SW480 (cell line): Measurements from ENCODE around the gene CASZ1.

Source experiments
- DNase-seq: peaks from one replicate; pipeline ENCODE4 v3.0.0-alpha.2; 2016; ENCODE audit warnings: low spot score

Gene CASZ1

DNA sequence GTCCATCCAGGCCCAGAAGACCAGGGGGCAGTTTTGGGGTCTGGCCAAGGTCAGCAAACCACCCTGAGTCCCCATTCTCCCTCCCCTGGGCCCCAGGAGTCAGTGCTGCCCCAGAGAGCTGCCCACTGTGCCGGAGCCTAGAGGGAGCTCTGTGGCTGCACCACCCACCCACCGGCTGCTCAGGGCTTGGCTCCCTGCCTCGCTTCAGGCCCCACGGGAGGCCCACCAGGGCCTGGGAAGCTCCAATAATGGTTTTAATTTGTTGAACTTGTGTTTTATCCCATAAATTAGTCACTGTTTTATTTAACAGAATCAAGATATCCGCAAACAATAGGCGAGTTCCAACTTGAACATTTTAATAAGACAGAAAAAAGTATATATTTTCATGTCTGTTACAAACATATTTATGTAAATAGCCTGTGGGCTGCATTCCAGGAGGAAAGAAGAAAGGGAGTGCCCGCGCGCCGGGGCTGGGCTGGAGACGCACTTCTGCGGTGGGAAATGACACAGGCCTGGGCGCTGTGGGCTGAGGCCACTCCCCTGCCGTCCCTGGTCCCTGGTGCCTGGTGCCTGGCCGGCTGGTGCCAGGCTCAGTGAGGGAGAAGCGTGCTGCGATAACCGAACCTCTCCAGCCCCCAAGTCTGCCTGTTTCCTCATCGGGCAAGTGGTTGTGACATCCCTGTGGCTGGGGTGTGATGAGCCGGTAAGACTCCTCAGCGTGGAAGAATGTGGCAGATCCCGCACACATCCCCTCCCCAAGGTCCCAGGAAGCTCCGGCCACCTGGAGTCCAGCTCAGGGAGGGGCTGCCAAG, 161.2 kb downstream of the CASZ1 start:
- peak; percentile 46 for DNase-seq

DNA sequence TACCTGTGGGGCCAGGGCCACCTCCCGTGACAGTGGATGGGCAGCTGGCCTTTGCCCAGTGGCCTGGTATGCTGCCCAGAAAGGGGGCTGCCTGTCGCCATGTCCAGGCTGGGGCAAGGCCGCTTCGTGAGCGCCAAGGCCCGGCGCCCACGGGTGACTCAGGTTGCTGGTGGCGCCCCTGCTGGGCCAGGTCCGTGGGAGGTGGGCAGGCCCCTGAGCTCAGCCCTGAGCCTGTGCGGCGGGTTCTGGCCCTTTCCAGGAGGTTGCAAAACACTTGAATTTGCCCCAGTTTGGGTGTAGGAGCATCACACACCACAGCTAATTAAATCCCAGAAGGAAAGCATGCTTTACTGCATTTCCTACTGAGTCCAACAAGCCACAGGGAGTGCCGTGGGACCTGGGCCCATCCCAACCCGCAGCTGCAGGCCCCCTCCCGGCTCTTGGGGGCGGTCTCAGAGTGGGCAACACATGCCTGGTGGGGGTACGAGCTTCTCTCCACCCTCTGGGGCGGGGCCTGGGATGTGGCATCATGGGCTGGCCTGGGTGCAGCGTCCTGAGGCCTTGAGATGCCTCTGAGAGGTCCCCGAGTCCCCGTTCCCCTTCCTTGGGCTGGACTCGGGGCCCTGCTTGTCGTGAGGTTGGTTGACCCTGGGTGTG, 161.9 kb downstream of the CASZ1 start:
- DNase-seq = no peak

DNA sequence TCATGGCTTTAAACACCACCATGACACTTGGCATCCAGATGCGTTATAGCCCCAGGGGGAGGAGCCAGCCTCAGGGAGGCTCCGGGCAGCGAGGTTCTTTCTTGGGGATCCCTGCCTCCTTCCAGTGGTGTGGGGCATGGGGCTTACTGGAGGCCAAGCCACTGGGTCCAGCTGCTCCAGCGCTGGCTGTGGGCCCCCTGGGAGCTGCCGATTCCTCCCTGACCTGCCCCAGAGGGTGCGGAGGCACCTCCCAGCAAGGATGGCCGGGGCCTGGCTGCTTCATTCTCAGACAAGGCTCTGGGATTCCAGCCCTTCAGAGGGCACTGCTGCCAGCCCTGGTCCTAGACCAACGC, 162.4 kb downstream of the CASZ1 start:
- no peak for DNase-seq

DNA sequence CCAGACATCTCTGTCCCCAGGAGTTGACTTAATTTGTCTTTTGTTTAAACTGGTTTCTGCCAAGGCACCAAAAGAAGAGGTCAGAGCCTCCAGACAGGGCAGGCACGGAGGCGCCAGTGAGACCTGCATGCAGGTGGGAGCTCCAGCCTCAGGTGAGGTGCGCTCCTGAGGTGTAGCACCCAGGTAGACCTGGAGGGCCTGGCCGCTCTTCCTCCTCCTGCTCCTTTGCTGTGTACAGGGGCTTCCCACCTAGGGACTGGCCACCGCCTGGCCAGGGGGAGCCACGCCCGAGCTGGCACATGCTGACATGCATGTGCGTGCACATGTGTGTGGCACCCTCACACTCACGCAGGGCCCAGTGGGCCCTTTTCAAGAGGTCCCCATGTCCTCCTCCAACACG, 163.0 kb downstream of the CASZ1 start:
- DNase-seq = no peak

DNA sequence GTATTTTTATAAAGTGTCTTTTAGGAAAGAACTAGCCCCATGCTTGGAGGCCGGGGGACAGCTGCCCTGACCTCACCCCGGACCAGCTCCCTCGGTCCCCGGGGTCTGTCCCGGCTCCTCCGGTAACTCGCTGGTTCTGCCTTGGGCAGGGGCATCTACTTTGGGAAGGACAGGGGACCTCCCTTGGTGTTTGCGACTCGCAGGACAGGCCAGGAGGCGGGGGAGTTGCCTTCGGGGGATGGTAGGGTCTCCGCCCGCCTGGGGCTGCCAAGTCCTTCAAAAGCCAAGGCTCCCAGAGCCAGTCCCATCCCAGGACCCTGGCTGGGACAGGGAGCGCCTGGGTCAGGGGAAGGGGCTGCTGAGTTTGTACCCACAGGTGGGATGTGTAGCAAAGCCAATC, 163.8 kb downstream of the CASZ1 start:
- DNase-seq = no peak

DNA sequence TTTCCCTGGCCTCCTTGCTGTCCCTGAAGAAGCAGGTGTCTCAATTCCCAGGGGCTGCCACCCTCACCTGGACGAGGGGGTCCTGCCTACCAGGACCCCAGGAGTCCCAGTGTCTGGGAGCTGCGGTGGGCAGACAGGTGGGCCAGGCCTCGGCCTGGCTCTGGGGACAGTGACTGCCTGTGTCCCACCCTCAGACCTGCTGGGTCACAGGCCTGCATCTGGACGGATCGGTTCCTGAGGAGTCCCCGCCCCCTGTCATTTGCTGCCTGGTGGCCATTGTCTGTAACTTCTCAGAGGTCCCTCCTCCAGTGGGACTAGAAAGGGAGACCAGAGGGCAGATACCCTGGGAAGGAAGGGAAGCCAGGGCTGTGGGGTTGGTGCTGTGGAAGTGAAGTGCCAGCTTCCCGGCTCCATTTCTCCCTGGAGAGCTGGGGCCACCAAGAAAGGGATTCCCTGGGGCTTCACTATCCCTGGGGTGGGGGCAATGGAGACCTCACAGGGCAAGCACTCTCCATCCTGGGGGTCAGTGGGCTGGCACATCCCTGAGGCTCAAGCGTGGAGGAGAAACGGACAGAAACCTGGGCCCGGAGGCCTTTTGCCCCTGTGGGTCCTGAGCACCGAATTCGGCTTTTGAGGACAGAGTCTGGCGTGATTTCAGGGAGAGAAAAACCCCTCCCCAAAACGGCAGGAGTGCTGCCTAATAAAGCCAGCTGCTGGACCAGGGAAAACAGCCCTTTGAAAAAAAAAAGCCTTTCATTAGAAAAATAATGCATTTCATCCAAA, 164.4 kb downstream of the CASZ1 start:
- no peak for DNase-seq

DNA sequence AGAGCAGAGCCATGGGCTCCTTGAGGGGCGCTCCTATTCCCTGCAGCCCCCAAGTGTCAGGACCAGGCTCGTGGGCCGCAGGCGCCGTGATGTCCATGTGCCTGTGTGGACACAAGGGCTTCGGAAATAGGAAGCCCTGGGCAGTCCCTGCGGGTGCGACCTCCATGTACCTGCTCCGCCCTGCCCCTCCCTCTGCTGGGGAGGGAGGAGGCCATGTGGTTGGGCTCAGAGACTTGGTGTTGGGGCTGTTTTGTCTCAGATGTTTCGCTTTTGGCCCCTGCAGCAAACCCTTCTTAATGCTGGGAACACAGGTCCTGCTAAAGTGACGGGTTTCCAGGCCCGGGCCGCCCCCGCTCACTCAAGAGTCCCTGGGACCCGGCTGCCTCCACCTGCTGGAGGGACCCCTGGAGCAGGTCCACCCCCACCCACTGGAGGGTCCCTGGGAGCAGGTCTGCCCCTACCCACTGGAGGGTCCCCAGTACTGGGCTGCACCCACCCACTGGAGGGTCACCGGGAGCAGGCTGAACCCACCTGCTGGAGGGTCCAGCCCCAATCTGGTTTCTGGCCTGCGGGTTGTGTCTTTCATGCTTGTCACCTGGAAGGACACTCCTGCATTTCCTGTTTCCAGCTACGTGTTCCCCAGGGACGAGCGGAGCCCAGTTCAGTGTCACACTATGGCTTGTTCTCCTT, 165.2 kb downstream of the CASZ1 start:
- DNase-seq = no peak

DNA sequence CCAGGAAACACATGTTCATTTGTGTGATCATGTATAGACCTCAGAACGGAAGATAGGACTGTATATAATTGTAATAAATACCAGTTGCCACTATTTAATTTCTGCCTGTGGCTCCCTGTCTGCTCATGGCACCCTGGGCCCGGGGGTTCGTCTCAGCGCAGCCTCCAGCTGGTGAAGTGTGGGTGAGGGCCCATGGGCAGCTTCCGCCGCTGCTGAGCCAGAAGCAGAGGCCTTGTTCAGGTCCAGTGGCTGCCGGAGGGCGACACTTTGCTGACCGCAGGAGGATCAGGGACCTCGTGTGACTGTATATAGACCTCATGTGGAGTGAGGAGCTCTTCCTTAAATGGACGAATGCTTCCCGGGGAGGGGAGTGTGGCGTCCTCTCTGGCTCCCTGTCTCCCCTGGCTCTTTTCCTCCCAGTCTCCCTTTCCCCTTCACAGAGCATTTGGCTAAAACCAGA, 165.8 kb downstream of the CASZ1 start:
- no peak for DNase-seq

DNA sequence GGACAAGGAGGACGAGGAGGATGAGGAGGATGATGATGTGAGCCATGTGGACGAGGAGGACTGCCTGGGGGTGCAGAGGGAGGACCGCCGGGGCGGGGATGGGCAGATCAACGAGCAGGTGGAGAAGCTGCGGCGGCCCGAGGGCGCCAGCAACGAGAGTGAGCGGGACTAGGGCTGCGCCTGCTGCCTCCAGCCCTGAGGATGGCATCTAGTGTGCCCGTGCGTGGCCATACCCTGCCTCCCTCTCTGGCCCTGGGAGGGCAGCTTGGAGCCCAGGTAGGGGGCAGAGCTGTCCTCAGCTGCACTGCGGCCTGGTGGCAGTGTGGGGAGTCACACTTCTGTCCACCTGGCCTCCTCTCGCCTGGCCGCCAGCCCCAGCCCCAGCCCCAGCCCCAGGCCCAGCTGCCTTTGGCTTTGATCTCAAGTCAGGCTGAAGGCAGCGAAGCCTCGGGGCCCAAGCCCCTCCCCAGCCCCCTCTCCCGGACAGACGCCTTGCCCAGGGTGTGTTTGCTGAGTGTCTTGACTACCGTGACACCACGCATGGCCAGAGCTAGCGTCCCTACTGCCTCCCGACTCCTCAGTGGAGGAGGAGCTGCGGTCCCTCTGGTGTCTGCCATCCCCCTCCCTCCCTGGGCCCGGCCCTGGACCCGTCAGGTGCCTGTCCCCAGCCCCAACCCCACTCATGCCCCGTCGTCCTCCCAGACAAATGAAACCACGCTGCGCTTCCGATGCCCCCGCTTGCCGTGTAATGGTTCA, 166.5 kb downstream of the CASZ1 start:
- no peak for DNase-seq

DNA sequence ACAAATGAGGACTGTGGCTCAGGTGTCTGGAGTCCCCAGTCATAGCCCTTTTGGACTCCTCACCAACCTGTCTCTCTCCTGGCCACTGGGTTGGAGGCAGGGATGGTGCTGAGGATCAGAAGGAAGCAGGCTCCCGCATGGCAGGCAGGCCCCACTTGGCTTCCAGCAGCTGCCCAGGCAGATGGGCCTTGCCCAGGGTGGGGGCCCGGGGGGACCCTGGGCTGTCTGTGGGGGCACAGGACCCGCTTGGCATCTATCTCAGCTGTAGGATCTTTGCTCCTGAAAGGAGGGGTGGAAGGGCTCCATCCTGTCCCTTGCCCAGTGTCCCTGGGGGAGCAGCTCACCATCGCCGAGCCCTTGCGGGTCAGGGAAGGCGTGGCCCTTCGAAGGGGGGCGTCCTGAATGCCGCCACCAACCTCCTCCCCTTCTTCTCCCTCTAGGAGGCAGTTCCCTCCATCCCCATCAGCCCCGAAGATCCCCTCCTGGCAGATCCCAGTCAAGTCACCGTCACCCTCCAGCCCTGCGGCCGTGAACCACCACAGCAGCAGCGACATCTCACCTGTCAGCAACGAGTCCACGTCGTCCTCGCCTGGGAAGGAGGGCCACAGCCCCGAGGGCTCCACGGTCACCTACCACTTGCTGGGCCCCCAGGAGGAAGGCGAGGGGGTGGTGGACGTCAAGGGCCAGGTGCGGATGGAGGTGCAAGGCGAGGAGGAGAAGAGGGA, 167.2 kb downstream of the CASZ1 start:
- no peak for DNase-seq

DNA sequence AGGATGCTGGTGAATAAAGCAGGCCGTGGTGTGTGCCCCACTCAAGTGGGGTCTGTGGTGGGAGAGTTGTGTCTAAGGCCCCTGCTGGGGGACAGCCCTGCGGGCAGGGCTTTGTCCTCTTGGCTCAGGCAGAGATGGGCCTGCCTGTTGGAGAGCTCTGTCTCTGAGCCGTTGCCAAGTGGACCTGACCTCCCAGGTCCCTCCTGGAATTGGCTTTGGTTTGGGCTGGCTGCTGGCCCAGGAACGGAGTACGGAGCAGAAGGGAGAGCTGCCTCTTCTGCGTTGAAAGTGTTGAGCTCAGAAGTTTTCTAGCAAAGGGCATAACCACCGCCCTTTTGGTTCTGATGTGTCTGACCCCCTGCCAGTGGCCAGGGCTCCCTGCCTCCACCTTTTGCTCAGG, 167.8 kb downstream of the CASZ1 start:
- DNase-seq = no peak

DNA sequence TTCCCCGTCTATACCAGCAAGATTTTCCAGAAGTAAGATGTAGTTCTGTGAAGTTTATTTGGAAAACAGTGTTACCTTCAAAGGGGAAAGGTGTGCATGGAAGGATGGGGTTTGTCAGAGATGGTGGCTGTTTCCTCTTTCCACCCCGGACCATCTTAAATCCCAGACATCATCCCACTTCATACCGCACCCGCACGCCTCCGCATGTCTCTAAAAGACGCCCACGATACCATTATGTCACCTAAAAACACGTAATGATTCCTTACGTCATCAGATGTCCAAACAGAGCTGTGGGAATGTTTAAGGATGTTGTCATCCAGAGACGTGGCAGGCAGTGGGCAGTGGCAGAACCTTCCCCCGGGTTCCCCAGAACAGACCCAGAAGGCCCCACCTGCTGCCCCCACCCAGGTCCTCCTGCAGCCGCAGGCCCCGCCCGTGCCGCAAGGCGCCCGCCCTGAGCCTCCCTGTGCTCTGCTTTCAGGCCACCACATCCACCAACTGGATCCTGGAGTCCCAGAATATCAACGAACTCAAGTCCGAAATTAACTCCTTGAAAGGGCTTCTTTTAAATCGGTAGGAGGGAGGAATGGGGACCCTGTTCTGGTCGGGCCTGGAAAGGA, 169.5 kb downstream of the CASZ1 start:
- no peak for DNase-seq

DNA sequence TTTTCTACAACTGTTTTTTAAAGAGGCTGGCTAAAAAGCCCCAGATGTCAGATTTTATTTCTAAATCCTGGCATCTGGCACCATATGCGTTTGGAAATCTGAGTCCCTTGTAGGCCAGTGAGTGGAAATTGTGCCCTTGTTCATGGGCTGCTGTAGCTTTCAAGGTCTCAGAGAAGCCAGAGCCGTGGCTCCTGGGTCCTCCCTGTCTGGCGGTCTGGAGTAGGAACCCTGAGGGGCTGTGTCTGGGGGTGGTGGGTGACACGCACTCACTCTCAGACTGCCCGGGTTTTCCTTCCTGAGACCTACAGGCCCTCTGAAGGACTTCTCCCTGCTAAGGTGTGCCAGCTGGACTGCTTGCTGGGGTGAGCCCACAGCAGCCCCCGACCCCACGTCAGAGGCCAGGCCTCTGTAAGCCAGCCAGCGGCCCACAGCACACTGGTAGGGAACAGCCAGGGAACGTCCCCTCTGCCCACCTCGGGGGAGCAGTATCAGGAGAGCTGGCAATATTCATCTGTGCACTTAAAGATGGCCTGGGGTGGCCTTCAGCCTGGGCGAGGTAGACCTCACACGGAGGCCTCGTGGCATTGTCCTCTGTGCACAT, 170.2 kb downstream of the CASZ1 start:
- no peak for DNase-seq

DNA sequence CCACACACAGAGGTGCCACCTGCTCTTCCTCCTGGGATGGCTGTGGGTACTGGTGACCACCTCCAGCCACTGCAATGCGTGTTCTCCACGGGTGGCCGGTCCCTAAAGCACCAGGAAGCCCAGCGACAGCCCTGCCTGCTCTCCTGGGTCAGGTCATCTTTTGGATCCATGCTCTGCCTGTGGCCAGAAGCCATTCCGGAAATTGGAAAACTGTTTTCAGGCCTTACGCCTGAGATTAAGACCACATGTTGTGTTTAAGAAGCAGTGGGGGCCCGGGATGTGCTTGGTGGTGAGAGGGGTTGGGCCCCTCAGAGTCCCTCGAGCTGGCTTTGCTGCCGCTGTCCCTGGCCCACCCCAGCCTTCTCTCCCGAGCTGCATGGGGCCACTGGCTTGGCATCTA, 170.9 kb downstream of the CASZ1 start:
- DNase-seq = no peak

DNA sequence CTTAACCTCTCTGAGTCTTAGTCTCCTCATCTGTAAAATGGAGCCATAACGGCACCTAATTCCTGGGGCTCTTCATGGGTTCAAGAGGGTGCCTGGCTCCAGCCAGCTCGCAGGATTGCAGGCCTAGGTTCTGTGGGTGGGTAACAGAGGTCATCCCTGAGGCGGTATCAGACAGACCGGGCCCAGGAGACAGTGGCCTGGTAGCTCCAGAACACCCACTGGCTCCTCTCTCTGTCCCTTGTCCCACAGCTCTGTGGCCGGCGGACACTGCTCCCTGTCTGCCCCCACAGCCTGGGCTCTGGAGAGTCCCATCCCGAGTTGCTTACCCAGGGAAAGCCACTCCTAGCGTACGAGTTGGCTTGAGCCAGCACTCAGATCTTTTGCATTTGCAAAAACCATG, 171.4 kb downstream of the CASZ1 start:
- no peak for DNase-seq

DNA sequence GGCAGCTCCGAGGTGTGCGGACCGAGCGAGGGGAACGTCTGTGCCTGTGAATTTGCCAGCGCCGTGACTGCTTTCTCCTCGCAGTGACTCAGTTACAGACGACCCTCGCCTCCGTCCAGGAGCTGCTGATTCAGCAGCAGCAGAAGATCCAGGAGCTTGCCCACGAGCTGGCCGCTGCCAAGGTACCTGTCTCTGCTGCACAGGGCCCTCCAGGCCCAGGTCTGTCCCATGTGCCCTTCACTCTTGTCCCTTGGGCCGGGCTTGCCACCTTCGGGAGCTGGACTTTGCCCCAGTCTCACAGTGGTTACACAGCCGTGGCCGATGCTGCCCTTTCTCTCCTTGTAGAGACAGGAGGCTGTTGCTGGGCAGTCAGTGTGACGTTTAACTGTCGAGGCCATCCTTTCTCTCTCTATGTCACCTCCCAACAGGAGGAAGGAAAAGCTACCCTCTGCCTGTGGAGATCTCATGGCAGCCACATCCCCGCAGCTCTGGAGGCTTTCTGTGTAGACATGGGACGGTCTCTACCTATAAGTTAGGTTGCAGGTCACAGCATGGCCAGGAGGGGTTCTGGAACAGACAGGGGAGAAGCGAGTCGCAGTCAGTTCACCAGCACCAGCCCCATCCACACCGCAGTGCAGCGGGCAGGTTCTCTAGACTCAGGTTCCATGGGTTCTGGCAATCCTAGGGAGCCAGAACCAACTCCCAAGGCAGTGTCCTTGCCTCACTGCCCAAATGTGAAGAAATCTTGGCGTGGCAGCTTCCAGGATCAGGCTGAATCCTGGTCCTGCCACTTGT, 172.0 kb downstream of the CASZ1 start:
- no peak for DNase-seq

DNA sequence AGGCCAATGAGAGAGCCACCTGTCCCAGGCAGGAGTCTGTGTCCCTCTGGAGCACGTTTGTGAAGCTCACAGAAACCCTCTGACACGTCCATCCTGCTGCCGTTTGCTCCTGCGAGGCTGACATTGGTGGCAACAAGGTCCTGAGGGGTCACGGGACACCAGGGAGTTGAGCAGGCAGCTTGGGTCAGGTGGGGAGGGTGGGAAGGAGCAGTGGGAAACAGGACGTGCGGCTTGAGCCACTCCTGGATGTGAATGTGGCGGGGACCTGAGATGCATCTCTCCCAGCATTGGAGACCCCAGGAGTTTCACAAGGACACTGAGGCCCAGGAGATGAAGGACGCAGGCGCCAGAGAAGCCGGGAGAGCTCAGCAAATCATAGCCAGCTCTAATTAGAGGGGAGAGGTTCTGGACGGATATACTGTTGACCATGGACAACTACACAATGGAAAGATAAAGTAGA, 172.7 kb downstream of the CASZ1 start:
- no peak for DNase-seq

DNA sequence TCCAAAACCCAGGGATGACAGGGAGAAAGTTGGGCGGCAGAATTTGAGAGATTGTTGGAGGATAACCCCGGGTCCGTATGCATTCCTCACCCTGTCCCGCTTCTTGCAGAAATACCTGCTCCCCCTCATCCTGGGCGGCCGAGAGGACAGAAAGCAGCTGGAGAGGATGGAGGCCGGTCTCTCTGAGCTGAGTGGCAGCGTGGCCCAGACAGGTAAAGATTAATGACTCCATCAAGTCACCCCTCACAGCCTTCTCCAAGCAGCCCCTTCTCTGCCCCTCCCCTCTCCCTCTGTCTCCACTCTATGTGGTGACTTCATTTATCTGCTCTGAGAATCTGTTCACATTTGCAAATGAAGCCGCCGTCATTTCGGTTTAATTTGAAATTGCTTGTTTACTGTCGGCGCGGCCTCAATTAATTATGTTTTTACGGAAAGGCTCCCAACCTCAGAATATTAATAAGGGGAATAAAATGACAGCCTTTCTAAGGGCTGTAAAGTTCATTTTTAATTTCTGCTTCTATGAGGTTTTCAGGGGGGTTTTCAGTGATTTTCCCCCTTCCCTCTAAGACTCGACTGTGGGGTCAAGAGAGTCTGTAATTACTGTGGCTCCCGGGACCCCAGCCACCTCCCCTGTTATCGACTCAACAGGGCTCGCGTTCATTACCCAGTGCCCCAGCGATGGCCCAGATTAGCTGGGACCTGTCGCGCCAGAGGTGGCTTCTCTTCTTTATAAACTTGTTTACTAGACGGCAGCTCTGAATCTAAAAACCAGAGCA, 173.3 kb downstream of the CASZ1 start:
- DNase-seq = no peak
